HCT116 (cell line): ENCODE results near the gene SSRP1. TPM values are rescaled to one million over a fixed set of nuclear protein-coding genes. Genes with fewer than 3 reads are reported as not detected.

Experiments
- ATAC-seq: fragments of 200-7000 bp; cut with Tn5 transposase; 2 replicates; pipeline ENCODE4 v1.9.1; 2020; ENCODE audit warnings: mild to moderate bottlenecking, moderate library complexity
- BruUV-seq: library from RNA; stranded (reverse); fragments of 400-500 nt; replicated peaks from 2 replicates; lab custom pipeline; 2021; lab: Mats Ljungman, UMichigan
- CTCF ChIA-PET: fragments of 300-600 bp; sonication (Branson Sonifier 250); formaldehyde crosslinking; loops from one replicate; lab custom pipeline; 2021; ENCODE audit warnings: antibody characterized with exemption; lab: Charles Lee
- POLR2A ChIA-PET: fragments of 300-600, 350-600 bp; sonication (Branson Sonifier 250); formaldehyde crosslinking; loops from one replicate; lab custom pipeline; 2021; ENCODE audit warnings: antibody characterized with exemption; lab: Charles Lee
- RAD21 ChIA-PET, 2 experiments: fragments of 300-600 bp; sonication (Branson Sonifier 250); formaldehyde crosslinking; loops; one replicate each; lab custom pipeline; 2023; ENCODE audit warnings: low total read pairs in 2 of 2; ENCODE audit not compliant: uncharacterized antibody in 2 of 2, unreplicated experiment in 2 of 2, low non-redundant PET in 1 of 2; lab: Charles Lee
- DNase-seq: peaks from one replicate; pipeline ENCODE4 v3.0.0-alpha.2; 2010; ENCODE audit warnings: low read depth, low spot score
- H2AFZ ChIP-seq: fragments of 200-600 bp; shearing (Covaris generic), sonication (generic); 2 replicates; pipeline ENCODE4 v1.6.1; 2017; ENCODE audit warnings: low read depth, mixed run types, mixed read lengths, antibody characterized with exemption, low read length; ENCODE audit not compliant: poor library complexity, severe bottlenecking
- H3K27ac ChIP-seq: 2 replicates; pipeline ENCODE4 v1.5.1; 2012; ENCODE audit warnings: low read depth, low read length
- H3K27me3 ChIP-seq: fragments of 200-600 bp; sonication (generic); 2 replicates; pipeline ENCODE4 v1.6.1; 2016; ENCODE audit warnings: mixed run types, low read length, mixed read lengths; ENCODE audit not compliant: insufficient read depth
- H3K36me3 ChIP-seq, 2 experiments: fragments of 200-500 bp in 1 of 2; fragments of 200-600 bp in 1 of 2; sonication (Bioruptor generic) in 1 of 2; sonication (generic) in 1 of 2; 2 replicates each; pipeline versions ENCODE4 v1.5.1 to v1.6.1; 2014 to 2016; ENCODE audit warnings: low read length in 2 of 2, inconsistent platforms in 1 of 2, mixed read lengths in 1 of 2, mixed run types in 1 of 2; ENCODE audit not compliant: insufficient read depth in 2 of 2, control insufficient read depth in 1 of 2
- H3K4me1 ChIP-seq, 2 experiments: fragments of 200-600 bp in 1 of 2; sonication (generic) in 1 of 2; 2 replicates each; pipeline versions ENCODE4 v1.5.1 to v1.6.1; 2012 to 2017; ENCODE audit warnings: low read length in 2 of 2, inconsistent platforms in 1 of 2, mild to moderate bottlenecking in 1 of 2, mixed read lengths in 1 of 2, mixed run types in 1 of 2, moderate library complexity in 1 of 2; ENCODE audit not compliant: insufficient read depth in 2 of 2, control insufficient read depth in 1 of 2
- H3K4me2 ChIP-seq: fragments of 200-600 bp; sonication (generic); 2 replicates; pipeline ENCODE4 v1.6.1; 2017; ENCODE audit warnings: mixed run types, low read length, mixed read lengths
- H3K4me3 ChIP-seq, 2 experiments: fragments of 200-600 bp in 1 of 2; sonication (generic) in 1 of 2; replicated peaks in 1 of 2; 2 replicates each; pipeline ENCODE4 v1.5.1; 2011 to 2016; ENCODE audit warnings: low read length in 2 of 2, control low read depth in 1 of 2, low read depth in 1 of 2, mild to moderate bottlenecking in 1 of 2, mixed read lengths in 1 of 2, mixed run types in 1 of 2
- H3K79me2 ChIP-seq: fragments of 200-600 bp; sonication (generic); 2 replicates; pipeline ENCODE4 v1.6.1; 2017; ENCODE audit warnings: mild to moderate bottlenecking, mixed run types, low read length, moderate library complexity, mixed read lengths; ENCODE audit not compliant: insufficient read depth
- H3K9ac ChIP-seq: fragments of 200-600 bp; sonication (generic); 2 replicates; pipeline ENCODE4 v1.6.1; 2016; ENCODE audit warnings: low read length, mixed read lengths
- H3K9me2 ChIP-seq: fragments of 200-600 bp; sonication (generic), shearing (Covaris generic); 2 replicates; pipeline ENCODE4 v1.6.1; 2017; ENCODE audit warnings: mixed run types, mild to moderate bottlenecking, moderate library complexity; ENCODE audit not compliant: insufficient read depth
- H3K9me3 ChIP-seq, 2 experiments: fragments of 200-500 bp in 1 of 2; fragments of 200-600 bp in 1 of 2; sonication (Bioruptor generic) in 1 of 2; sonication (generic) in 1 of 2; 2 replicates each; pipeline ENCODE4 v1.6.1; 2014 to 2017; ENCODE audit warnings: low read length in 2 of 2, mixed read lengths in 2 of 2, inconsistent platforms in 1 of 2, low read depth in 1 of 2, mild to moderate bottlenecking in 1 of 2, mixed run types in 1 of 2, moderate library complexity in 1 of 2; ENCODE audit not compliant: control insufficient read depth in 1 of 2, insufficient read depth in 1 of 2
- H4K20me1 ChIP-seq: fragments of 200-600 bp; sonication (generic), shearing (Covaris generic); 2 replicates; pipeline ENCODE4 v1.6.1; 2017; ENCODE audit warnings: mixed run types, mild to moderate bottlenecking, moderate library complexity; ENCODE audit not compliant: insufficient read depth
- CEBPB ChIP-seq: IDR thresholded peaks from 2 replicates; pipeline ENCODE4 v1.6.1; 2012; ENCODE audit warnings: low read depth
- ELF1 ChIP-seq: IDR thresholded peaks from 2 replicates; pipeline ENCODE4 v1.6.1; 2012; ENCODE audit warnings: low read depth, borderline replicate concordance
- EZH2 ChIP-seq: fragments of 200-600 bp; sonication (generic); IDR thresholded peaks from 2 replicates; pipeline ENCODE4 v1.6.1; 2017; ENCODE audit warnings: antibody characterized with exemption, mixed run types
- EZH2phosphoT487 ChIP-seq: fragments of 200-600 bp; IDR thresholded peaks from 2 replicates; pipeline ENCODE4 v1.6.1; 2018; ENCODE audit warnings: antibody characterized with exemption, borderline replicate concordance
- FOSL1 ChIP-seq: IDR thresholded peaks from 2 replicates; pipeline ENCODE4 v1.6.1; 2012; ENCODE audit warnings: low read depth
- JUND ChIP-seq: IDR thresholded peaks from 2 replicates; pipeline ENCODE4 v1.6.1; 2012
- POLR2A ChIP-seq: IDR thresholded peaks from 2 replicates; pipeline ENCODE4 v1.7.0; 2011; ENCODE audit warnings: borderline replicate concordance; ENCODE audit not compliant: insufficient read depth, insufficient read length; ENCODE audit errors: extremely low read depth
- POLR2AphosphoS5 ChIP-seq: IDR thresholded peaks from 2 replicates; pipeline ENCODE4 v1.6.1; 2011; ENCODE audit warnings: mild to moderate bottlenecking, low read depth, low read length, moderate library complexity
- RAD21 ChIP-seq: IDR thresholded peaks from 2 replicates; pipeline ENCODE4 v1.6.1; 2012; ENCODE audit warnings: low read depth, mild to moderate bottlenecking
- SIN3A ChIP-seq: IDR thresholded peaks from 2 replicates; pipeline ENCODE4 v1.6.1; 2012; ENCODE audit warnings: low read depth
- SP1 ChIP-seq: IDR thresholded peaks from 2 replicates; pipeline ENCODE4 v1.6.1; 2012; ENCODE audit warnings: low read depth
- YY1 ChIP-seq: IDR thresholded peaks from 2 replicates; pipeline ENCODE4 v1.6.1; 2011; ENCODE audit warnings: low read length, low read depth, moderate library complexity, mild to moderate bottlenecking; ENCODE audit not compliant: insufficient replicate concordance; ENCODE audit errors: extremely low read depth
- ZFX ChIP-seq: fragments of 450-650 bp; IDR thresholded peaks from 2 replicates; pipeline ENCODE4 v1.6.1; 2017
- ZNF274 ChIP-seq: fragments of 200-500 bp; sonication (Bioruptor generic); IDR thresholded peaks from 2 replicates; pipeline ENCODE4 v1.6.1; 2014; ENCODE audit warnings: mild to moderate bottlenecking, low read depth, low read length, inconsistent platforms
- intact Hi-C: fragments of 100-400 bp; cut with micrococcal nuclease; formaldehyde crosslinking; loops from 2 replicates; pipeline ENCODE4 v1.10.0; 2022
- total RNA-seq: library from RNA; stranded (reverse); gene quantifications from one replicate; pipeline ENCODE4 v1.2.1, GENCODE V29; 2021; ENCODE audit not compliant: unreplicated experiment
- TF ChIP-seq, protein P1 (sequence below): IDR thresholded peaks from 2 replicates; pipeline ENCODE4 v1.6.1; 2012
- TF ChIP-seq, protein P2 (sequence below): IDR thresholded peaks from 2 replicates; pipeline ENCODE4 v1.6.1; 2012; ENCODE audit warnings: low read depth

SSRP1 gene
- total RNA-seq, 1 experiment from 2014 or later: 260 TPM

DNA sequence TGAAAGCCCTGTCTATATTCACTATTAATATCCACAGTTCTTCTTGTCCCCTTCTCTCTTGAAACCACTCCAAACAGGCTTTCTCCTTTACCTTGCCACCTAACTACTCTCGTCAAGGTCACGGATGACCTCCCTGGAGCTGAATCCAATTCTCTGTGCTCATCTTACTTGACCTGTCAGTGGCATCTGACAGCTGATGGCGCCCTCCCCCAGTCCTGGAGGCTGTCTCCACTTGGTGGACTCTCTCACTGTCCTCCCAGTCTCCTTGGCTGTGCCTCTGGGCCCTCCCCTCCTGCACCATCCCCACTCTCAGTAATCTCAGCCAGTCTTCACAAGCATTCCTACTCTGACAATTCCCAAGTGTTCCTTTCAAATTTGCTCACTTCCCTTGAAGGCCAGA lies 19.7 kb downstream of the SSRP1 start (continued):
- TF ChIP-seq POLR2A (no peak), SP1 (no peak)
- TF ChIP-seq, protein P1, sequence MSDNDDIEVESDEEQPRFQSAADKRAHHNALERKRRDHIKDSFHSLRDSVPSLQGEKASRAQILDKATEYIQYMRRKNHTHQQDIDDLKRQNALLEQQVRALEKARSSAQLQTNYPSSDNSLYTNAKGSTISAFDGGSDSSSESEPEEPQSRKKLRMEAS: no peak

DNA sequence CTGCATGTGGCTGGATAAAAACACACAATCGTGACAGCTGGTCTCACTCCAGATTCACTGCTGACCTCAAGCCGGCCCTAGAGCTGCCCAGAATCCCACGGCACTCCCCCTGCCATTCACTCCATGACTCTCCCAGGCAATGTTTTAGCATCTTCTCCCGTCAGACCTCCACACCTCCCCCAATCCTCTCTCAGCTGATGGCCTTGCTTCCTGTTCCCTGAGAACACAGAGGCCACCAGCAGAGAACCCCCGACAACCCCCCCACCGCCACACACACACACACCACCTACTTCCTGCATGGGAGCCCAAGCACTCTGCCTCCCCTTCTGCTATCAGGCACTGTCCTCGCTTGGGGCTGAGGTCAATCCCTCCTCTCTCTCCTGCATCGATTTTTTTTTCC lies 20.2 kb downstream of the SSRP1 start:
- H3K9me3 ChIP-seq: no peaks in the 10 kb centered on the region
- 0 out of 2 replicates have a peak, but pooled peaks cover 2% of the 10 kb centered on the region for H3K79me2 ChIP-seq
- intact Hi-C loops: no loop called here
- H2AFZ ChIP-seq: no peak overlapping the region
- H4K20me1 ChIP-seq: no peaks in the 10 kb centered on the region
- no peak overlapping the region for H3K9ac ChIP-seq
- H3K4me2 ChIP-seq: no peak overlapping the region
- H3K27me3 ChIP-seq: no peaks in the 10 kb centered on the region
- no peaks in the 10 kb centered on the region for H3K9me2 ChIP-seq
- ChIA-PET CTCF (no interaction called here), RAD21 (no interaction called here), POLR2A (no interaction called here)
- no peak for TF ChIP-seq SIN3A
- TF ChIP-seq EZH2phosphoT487: no peak
- no peak for TF ChIP-seq JUND
- TF ChIP-seq ZNF274: no peak
- TF ChIP-seq ELF1: no peak
- no peak for TF ChIP-seq YY1
- TF ChIP-seq CEBPB: no peak
- no peak for TF ChIP-seq EZH2
- TF ChIP-seq ZFX: no peak
- no peak for TF ChIP-seq SP1
- no peak for TF ChIP-seq FOSL1
- TF ChIP-seq, protein P2, sequence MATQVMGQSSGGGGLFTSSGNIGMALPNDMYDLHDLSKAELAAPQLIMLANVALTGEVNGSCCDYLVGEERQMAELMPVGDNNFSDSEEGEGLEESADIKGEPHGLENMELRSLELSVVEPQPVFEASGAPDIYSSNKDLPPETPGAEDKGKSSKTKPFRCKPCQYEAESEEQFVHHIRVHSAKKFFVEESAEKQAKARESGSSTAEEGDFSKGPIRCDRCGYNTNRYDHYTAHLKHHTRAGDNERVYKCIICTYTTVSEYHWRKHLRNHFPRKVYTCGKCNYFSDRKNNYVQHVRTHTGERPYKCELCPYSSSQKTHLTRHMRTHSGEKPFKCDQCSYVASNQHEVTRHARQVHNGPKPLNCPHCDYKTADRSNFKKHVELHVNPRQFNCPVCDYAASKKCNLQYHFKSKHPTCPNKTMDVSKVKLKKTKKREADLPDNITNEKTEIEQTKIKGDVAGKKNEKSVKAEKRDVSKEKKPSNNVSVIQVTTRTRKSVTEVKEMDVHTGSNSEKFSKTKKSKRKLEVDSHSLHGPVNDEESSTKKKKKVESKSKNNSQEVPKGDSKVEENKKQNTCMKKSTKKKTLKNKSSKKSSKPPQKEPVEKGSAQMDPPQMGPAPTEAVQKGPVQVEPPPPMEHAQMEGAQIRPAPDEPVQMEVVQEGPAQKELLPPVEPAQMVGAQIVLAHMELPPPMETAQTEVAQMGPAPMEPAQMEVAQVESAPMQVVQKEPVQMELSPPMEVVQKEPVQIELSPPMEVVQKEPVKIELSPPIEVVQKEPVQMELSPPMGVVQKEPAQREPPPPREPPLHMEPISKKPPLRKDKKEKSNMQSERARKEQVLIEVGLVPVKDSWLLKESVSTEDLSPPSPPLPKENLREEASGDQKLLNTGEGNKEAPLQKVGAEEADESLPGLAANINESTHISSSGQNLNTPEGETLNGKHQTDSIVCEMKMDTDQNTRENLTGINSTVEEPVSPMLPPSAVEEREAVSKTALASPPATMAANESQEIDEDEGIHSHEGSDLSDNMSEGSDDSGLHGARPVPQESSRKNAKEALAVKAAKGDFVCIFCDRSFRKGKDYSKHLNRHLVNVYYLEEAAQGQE: no peak
- TF ChIP-seq RAD21: no peak
- TF ChIP-seq POLR2AphosphoS5: no peak
- no TSS peak for BruUV-seq
- H3K27ac ChIP-seq: no peak overlapping the region
- H3K36me3 ChIP-seq: peaks cover 20 to 34% of the 10 kb centered on the region in 2 experiments; a peak in 3 of 4 replicates
- ATAC-seq (no peak), DNase-seq (no peak)
- H3K4me1 ChIP-seq: peaks cover 11 to 19% of the 10 kb centered on the region in 2 experiments
- H3K4me3 ChIP-seq: no peak overlapping the region
